Lower leg skin (tissue), 3 donors: ENCODE results near the gene C1QTNF12.

ENCODE experiments used
- CTCF ChIP-seq, 3 donors: fragments of 450-650 bp; IDR thresholded peaks; one replicate each; pipeline ENCODE4 v1.5.1; 2016; ENCODE audit warnings: antibody characterized with exemption in 3 of 3, mild to moderate bottlenecking in 3 of 3, moderate library complexity in 2 of 3
- POLR2A ChIP-seq, 2 donors: fragments of 450-650 bp; IDR thresholded peaks; one replicate each; pipeline ENCODE4 v1.6.1; 2016 to 2017; ENCODE audit warnings: antibody characterized with exemption in 2 of 2, mild to moderate bottlenecking in 1 of 2, moderate library complexity in 1 of 2

GRCh38 chr1:1279028-1279427 lies 32.5 kb upstream of the C1QTNF12 start:
- TF ChIP-seq CTCF (IDR thresholded peaks at IDR 0.05) (no peak), POLR2A (IDR thresholded peaks at IDR 0.05) (no peak)
